ENCODE results near the gene PRSS37.
"Not testable (repeated sequence)": the region's sequence is repeated elsewhere in the genome, so short reads cannot be mapped to it uniquely, and the experiment has no call there.

The PRSS37 gene

GRCh38 chr7:141841385-141841784 is at the start of gene PRSS37:
PRSS37 (minus strand) TSS chr7:141841485; CDS start chr7:141841049, 436 bp downstream.
- DNase-seq (ENCODE audit: low read depth) = no peak

GRCh38 chr7:141889321-141889720 is 48.0 kb upstream of the PRSS37 start:
- DNase-seq (ENCODE audit: low read depth) = no peak

GRCh38 chr7:141884539-141885225 is 43.4 kb upstream of the PRSS37 start:
- DNase-seq (ENCODE audit: low read depth) = no peak

GRCh38 chr7:141880960-141881359 is 39.7 kb upstream of the PRSS37 start:
- DNase-seq (ENCODE audit: low read depth) = no peak

- DNase-seq (ENCODE audit: low read depth) = no peak
These were observed 36.1 kb upstream of the PRSS37 start for GRCh38 chr7:141877365-141877764.

- no peak for DNase-seq (ENCODE audit: low read depth)
These were observed 35.1 kb upstream of the PRSS37 start for GRCh38 chr7:141876371-141876770.

- no peak for DNase-seq (ENCODE audit: low read depth)
These were observed 34.2 kb upstream of the PRSS37 start for GRCh38 chr7:141875453-141875852.

GRCh38 chr7:141874787-141875186 is 33.5 kb upstream of the PRSS37 start:
- DNase-seq (ENCODE audit: low read depth) = no peak

- no peak for DNase-seq (ENCODE audit: low read depth)
These were observed 31.6 kb upstream of the PRSS37 start for GRCh38 chr7:141872931-141873330.

- DNase-seq (ENCODE audit: low read depth) = no peak
These were observed 25.7 kb upstream of the PRSS37 start for GRCh38 chr7:141866974-141867373.

- no peak for DNase-seq (ENCODE audit: low read depth)
These were observed 23.6 kb upstream of the PRSS37 start for GRCh38 chr7:141864765-141865447.

- DNase-seq (ENCODE audit: low read depth) = no peak
These were observed 18.9 kb upstream of the PRSS37 start for GRCh38 chr7:141860207-141860606.

- DNase-seq (ENCODE audit: low read depth) = no peak
These were observed 6.7 kb upstream of the PRSS37 start for GRCh38 chr7:141847996-141848395.

- DNase-seq (ENCODE audit: low read depth) = no peak
These were observed 3.0 kb upstream of the PRSS37 start for GRCh38 chr7:141844256-141844655.

- no peak for DNase-seq (ENCODE audit: low read depth)
These were observed 1.6 kb upstream of the PRSS37 start for GRCh38 chr7:141842904-141843303.

GRCh38 chr7:141840708-141841107 is 577 bp downstream of the PRSS37 start:
- DNase-seq (ENCODE audit: low read depth) = no peak

GRCh38 chr7:141839256-141839655 is 2.0 kb downstream of the PRSS37 start:
- no peak for DNase-seq (ENCODE audit: low read depth)

GRCh38 chr7:141838581-141838980 is 2.7 kb downstream of the PRSS37 start:
- DNase-seq (ENCODE audit: low read depth) = no peak

GRCh38 chr7:141837683-141838082 is 3.6 kb downstream of the PRSS37 start:
- no peak for DNase-seq (ENCODE audit: low read depth)

- DNase-seq (ENCODE audit: low read depth) = not testable (repeated sequence)
These were observed 18.9 kb downstream of the PRSS37 start for GRCh38 chr7:141822432-141822831.

- no peak for DNase-seq (ENCODE audit: low read depth)
These were observed 21.2 kb downstream of the PRSS37 start for GRCh38 chr7:141820067-141820466.

- DNase-seq (ENCODE audit: low read depth) = no peak
These were observed 48.8 kb downstream of the PRSS37 start for GRCh38 chr7:141792526-141792925.

GRCh38 chr7:141789917-141790316 is 51.4 kb downstream of the PRSS37 start, which contains the start of gene TAS2R5:
TAS2R5 (plus strand) TSS chr7:141790217; CDS start chr7:141790362, 145 bp downstream.
- no peak for DNase-seq (ENCODE audit: low read depth)

GRCh38 chr7:141788296-141788695 is 53.0 kb downstream of the PRSS37 start:
- no peak for DNase-seq (ENCODE audit: low read depth)
